A549 treated with AZD9567 at 1 μM for 4 hours (cell line): Measurements from ENCODE around the gene PACRGL. TPM values are rescaled to one million over a fixed set of nuclear protein-coding genes. Genes with fewer than 3 reads are reported as not detected.

Experiments used
- total RNA-seq: library from RNA; stranded (reverse); fragments of 200-300 nt; extraction: Qiagen RNA extraction; gene quantifications from 5 replicates; pipeline ENCODE4 v1.2.3, GENCODE V29; 2022; ENCODE audit not compliant: insufficient read depth

Gene PACRGL
- 13.2 to 24.4 TPM (median 14.0 TPM) in 5 replicates for total RNA-seq

GRCh38 chr4:20700007-20700761, at the start of gene PACRGL:
Gene PACRGL, plus strand, starts transcription at chr4:20700458. Its CDS starts 4,024 bp downstream, at chr4:20704482.

